ENCODE results near the gene MRPL36. TPM values are rescaled to one million over a fixed set of nuclear protein-coding genes. Genes with fewer than 3 reads are reported as not detected.

MRPL36 gene
- polyA plus RNA-seq, 1 donor (not counting 4 experiments of a cell fraction or from before 2014, with no cell fraction given) = 121 TPM

DNA sequence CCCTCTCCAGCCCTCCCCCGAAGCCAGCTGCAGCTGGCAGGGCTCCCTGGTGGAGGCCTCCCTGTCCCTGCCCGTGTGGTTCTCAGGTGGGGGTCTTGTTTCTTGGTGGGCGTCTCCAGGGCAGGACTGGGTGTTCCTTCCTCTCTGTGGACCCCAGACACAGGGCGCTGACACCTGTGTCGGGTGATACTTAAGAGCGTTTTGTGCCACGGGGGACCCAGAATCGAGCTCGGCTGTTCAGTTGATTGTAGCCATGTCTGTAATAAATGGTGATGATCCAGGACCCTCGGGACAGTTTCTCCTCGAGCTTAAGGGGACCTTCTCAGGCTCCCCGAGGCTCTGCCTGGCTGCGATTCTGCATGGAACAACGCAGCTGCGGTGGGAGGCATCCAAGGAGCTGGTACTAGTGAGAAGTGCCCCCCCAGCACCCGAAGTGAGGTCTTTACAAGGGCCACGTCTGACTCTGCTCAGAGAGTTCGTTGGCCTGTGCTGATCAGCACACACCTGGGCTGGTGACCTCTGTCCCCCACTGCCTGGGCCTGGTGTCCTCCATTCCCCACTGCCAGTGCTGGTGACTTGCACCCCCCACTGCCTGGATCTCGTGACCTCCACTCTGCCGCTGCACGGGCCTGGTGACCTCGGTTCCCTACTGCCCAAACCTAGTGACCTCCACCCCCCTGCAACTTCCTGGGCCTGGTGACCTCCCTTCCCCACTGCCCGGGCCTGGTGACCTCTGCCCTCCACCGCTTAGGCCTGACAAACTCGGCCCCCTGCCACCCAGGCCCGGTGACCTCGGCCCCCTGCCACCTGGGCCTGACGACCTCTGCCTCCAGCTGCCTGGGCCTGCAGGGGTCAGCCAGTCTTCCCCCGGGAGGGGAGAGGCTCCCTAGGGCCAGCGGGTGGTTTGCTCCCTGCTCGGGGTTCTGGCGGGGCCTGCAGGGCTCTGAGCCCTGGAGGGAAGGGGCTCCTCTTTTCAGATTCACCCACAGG lies 37.5 kb upstream of the MRPL36 start:
- no peaks in the 10 kb centered on the region for H3K79me2 ChIP-seq (ENCODE audit: control insufficient read depth, insufficient read depth, low read length)
- no peaks in the 10 kb centered on the region for H3K9me1 ChIP-seq (ENCODE audit: control insufficient read depth, extremely low read depth, insufficient read depth, low read length)
- H3K9ac ChIP-seq (ENCODE audit: control insufficient read depth, extremely low read depth, insufficient read depth, low read length) = no peak overlapping the region
- no peak overlapping the region for H2AFZ ChIP-seq (ENCODE audit: control insufficient read depth, low read length)
- no peak overlapping the region for H3K4me3 ChIP-seq (ENCODE audit: control insufficient read depth in 2 of 3, extremely low read depth in 1 of 3, insufficient read depth in 2 of 3, low read depth in 1 of 3, low read length in 3 of 3)
- no peaks in the 10 kb centered on the region for H3K36me3 ChIP-seq (ENCODE audit: control insufficient read depth in 2 of 2, extremely low read depth in 1 of 2, insufficient read depth in 2 of 2, low read length in 2 of 2)
- no peak overlapping the region for H3K27ac ChIP-seq (ENCODE audit: control insufficient read depth, insufficient read depth, low read length)
- FAIRE-seq = no peak
- no peaks in the 10 kb centered on the region for H3K4me1 ChIP-seq (ENCODE audit: control insufficient read depth, extremely low read depth, insufficient read depth, low read length)
- no peak for TF ChIP-seq EZH2 (IDR thresholded peaks at IDR 0.05; ENCODE audit: low read length)
- TF ChIP-seq, protein P1, sequence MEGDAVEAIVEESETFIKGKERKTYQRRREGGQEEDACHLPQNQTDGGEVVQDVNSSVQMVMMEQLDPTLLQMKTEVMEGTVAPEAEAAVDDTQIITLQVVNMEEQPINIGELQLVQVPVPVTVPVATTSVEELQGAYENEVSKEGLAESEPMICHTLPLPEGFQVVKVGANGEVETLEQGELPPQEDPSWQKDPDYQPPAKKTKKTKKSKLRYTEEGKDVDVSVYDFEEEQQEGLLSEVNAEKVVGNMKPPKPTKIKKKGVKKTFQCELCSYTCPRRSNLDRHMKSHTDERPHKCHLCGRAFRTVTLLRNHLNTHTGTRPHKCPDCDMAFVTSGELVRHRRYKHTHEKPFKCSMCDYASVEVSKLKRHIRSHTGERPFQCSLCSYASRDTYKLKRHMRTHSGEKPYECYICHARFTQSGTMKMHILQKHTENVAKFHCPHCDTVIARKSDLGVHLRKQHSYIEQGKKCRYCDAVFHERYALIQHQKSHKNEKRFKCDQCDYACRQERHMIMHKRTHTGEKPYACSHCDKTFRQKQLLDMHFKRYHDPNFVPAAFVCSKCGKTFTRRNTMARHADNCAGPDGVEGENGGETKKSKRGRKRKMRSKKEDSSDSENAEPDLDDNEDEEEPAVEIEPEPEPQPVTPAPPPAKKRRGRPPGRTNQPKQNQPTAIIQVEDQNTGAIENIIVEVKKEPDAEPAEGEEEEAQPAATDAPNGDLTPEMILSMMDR (optimal IDR thresholded peaks at IDR 0.05 in 1 of 3, IDR thresholded peaks at IDR 0.05 in 1 of 3, conservative IDR thresholded peaks at IDR 0.05 in 1 of 3; ENCODE audit: extremely low read depth in 1 of 3, insufficient read depth in 2 of 3, low read length in 3 of 3) = no peak
- H3K27me3 ChIP-seq (ENCODE audit: control insufficient read depth, extremely low read depth, insufficient read depth, low read length) = peaks cover 7% of the 10 kb centered on the region
- no peaks in the 10 kb centered on the region for H3K9me3 ChIP-seq (ENCODE audit: control insufficient read depth, low read depth, low read length)
- H3K4me2 ChIP-seq (ENCODE audit: control insufficient read depth, extremely low read depth, insufficient read depth, low read depth, low read length) = no peak overlapping the region
- dilution Hi-C loops (cut with MboI; ENCODE audit: extremely low pct_ligation_motif_present, low sequenced_read_pairs) = no loop called here
- no peaks in the 10 kb centered on the region for H4K20me1 ChIP-seq (ENCODE audit: control insufficient read depth, extremely low read depth, insufficient read depth, low read length)
- no peak for DNase-seq (ENCODE audit: low read depth, low spot score)

DNA sequence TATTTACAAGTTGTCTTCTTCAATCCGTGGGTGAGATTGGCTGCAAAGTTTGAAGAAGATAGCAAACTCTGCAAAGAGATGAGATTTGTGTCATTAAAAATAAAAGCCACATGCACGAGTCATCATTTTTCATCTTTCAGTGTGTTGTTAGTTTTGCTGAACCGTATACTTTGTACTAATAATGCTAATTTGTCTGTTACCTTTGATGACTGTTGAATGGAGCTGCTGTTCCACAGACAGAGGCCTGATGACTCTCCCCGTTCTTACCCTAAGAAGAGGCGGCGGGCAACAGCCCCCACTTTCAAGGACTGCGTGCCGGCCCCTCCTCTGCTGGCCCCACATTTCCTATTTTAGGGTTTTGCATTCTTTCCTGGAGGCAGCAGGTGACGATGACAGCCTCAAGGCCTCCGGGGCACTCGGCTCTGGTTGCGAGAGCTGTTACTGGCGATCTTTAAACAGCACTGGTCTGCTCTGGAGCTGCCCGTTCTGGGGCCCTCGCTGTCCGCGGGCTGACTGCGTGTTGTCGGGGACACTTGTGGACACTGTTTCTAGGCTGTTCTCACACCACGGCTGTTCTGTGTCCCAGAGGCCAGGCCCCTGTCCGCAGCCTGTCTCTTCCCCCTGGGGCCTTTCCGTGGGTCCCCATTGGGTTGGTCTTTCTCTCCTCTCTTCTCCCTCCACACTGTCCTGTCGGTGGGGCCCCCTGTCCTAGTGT lies 36.7 kb upstream of the MRPL36 start:
- Histone ChIP-seq H3K27ac (ENCODE audit: control insufficient read depth, insufficient read depth, low read length) (no peak overlapping the region), H3K9me1 (ENCODE audit: control insufficient read depth, extremely low read depth, insufficient read depth, low read length) (no peaks in the 10 kb centered on the region), H3K9ac (ENCODE audit: control insufficient read depth, extremely low read depth, insufficient read depth, low read length) (no peak overlapping the region), H3K4me2 (ENCODE audit: control insufficient read depth, extremely low read depth, insufficient read depth, low read depth, low read length) (no peak overlapping the region), H3K9me3 (ENCODE audit: control insufficient read depth, low read depth, low read length) (no peaks in the 10 kb centered on the region), H3K27me3 (ENCODE audit: control insufficient read depth, extremely low read depth, insufficient read depth, low read length) (peaks cover 6% of the 10 kb centered on the region), H3K4me3 (ENCODE audit: control insufficient read depth in 2 of 3, extremely low read depth in 1 of 3, insufficient read depth in 2 of 3, low read depth in 1 of 3, low read length in 3 of 3) (no peak overlapping the region), H3K79me2 (ENCODE audit: control insufficient read depth, insufficient read depth, low read length) (no peaks in the 10 kb centered on the region), H2AFZ (ENCODE audit: control insufficient read depth, low read length) (no peak overlapping the region), H4K20me1 (ENCODE audit: control insufficient read depth, extremely low read depth, insufficient read depth, low read length) (no peaks in the 10 kb centered on the region), H3K4me1 (ENCODE audit: control insufficient read depth, extremely low read depth, insufficient read depth, low read length) (no peaks in the 10 kb centered on the region), H3K36me3 (ENCODE audit: control insufficient read depth in 2 of 2, extremely low read depth in 1 of 2, insufficient read depth in 2 of 2, low read length in 2 of 2) (no peaks in the 10 kb centered on the region)
- FAIRE-seq (no peak), DNase-seq (ENCODE audit: low read depth, low spot score) (no peak)
- dilution Hi-C loops (cut with MboI; ENCODE audit: extremely low pct_ligation_motif_present, low sequenced_read_pairs) = no loop called here
- TF ChIP-seq EZH2 (IDR thresholded peaks at IDR 0.05; ENCODE audit: low read length) = no peak
- TF ChIP-seq, protein P1 (optimal IDR thresholded peaks at IDR 0.05 in 1 of 3, IDR thresholded peaks at IDR 0.05 in 1 of 3, conservative IDR thresholded peaks at IDR 0.05 in 1 of 3; ENCODE audit: extremely low read depth in 1 of 3, insufficient read depth in 2 of 3, low read length in 3 of 3) = no peak

Data from keratinocyte (primary cell).